CD4-positive, alpha-beta T cell treated with Interleukin-1 beta for 1 hour (primary cell): Measurements from ENCODE around the gene STOM.

ENCODE experiments used
- DNase-seq, 2 donors: peaks; one replicate each; pipeline ENCODE4 v3.0.0-alpha.2; 2020 to 2022

The STOM gene

DNA sequence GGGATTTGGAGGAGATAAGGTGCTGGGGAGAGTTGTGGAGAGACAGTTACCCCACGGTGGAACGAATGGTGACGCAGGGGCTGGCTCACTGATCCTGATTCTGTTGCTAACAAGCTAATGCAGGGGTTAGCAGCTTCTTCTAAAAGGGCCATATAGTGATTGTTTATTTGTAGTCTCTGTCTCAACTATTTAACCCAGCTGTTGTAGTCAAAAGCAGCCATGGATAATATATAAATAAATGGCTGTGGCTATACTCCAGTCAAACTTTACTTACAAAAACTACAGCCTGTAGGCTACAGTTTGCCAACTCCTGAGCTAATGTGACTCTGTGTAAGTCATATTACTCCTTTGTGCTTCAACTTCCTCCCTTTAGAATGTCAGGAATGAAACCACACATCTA lies 21.8 kb downstream of the STOM start:
- DNase-seq: no peak

DNA sequence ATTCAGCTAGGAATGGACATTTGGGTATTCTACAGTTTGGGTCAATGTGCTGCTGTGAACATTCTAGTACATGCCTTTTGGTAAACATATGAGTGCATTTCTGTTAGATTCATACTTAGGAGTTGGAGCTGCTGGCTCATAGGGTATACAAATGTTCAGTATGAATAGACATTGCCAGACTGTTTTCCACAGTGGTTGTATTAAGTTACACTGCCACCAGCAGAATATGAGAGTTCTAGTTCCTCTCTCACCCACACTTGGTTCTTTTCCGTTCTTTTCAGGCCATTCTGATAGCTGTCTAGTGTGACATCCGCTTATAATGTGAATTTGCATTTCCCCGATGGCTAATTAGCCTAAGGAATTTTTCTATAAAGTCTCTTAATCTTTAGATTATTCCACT lies 25.0 kb downstream of the STOM start:
- DNase-seq: no peak

DNA sequence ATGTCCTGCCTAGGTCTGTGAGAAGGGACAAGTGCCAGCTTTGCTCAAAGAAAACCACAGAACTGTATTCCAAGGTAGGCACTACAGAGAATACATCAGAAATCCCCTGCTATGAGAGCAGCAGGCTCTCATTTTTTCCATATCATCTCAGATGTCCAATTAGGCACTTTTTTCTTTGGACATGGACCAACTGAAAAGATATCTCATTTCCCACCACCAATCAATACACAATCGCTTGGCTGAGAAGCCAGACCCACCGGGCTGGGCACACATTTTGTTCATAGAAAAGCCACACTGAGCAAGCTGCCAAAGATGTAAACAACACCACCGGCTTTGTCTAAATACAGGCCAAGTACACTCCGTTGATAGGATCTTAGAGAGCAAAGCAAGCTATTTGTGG lies 25.9 kb downstream of the STOM start:
- DNase-seq: no peak

DNA sequence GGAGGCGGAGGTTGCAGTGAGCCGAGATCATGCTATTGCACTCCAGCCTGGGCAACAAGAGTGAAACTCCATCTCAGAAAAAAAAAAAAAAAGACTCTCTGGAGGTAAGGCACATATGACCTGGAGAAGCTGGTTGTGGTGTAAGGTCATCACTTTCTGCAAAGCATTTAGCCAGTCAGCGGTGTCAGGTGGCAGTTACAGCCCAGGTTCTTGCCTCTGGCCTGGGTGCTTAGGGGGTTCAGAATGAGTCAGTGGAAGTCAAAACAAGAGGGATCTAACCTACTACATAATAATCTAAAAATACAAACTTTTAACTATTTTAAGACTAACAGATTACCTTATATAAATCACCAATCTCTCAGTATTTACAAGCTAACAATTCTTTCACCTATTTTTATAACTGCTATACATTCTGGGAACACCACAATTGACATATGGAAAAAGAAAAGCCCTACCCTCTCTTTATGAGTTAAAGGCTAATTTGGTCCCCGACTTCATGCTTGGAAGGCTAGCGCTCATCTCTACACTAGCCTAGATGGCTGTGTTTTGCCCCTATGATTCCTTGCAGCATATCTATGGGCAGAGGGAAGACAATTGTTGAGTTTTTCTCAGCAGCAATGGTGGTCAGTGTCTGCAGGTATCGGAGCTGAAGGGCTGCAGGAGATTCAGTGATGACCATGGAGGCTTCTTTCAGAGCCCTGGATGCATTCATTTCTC lies 29.2 kb downstream of the STOM start:
- DNase-seq: no peak

DNA sequence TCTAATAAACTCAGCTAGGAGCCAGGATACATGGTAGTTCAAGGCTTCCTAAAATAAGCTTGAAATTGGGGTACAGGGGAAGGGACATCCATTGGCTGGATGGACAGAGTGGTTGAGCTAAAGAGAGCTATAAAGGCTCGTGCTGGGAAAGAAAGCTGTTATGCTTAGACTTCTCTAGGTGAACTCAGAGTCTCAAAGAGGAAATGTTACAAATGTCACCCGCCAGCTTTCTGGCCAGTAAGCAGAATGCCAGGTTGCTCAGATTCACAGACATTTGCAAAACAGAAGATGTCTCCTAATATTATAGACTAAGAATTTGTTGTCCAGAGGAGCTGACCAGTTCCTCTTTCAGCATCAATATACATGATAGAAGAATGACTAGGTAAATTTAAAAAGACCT lies 30.6 kb downstream of the STOM start:
- no peak for DNase-seq

DNA sequence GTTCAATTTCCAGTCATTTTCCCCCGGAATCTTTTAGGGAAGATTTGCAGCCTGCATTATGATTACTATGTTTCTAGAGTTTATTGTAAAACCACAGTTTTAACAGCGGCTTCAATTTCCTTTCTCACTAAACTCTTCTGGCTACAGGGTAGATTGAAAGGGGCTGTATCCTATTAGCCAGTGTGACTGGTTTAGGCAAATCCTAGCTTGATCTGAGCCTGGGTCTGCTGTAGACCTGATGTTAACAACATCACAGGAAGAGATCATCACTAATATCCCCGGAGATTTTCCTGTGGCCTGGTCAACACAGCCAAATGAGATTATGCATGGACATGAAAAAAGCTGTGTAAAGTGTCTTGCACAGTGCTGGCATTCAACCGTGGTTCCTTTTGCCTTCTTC lies 33.4 kb downstream of the STOM start:
- no peak for DNase-seq

DNA sequence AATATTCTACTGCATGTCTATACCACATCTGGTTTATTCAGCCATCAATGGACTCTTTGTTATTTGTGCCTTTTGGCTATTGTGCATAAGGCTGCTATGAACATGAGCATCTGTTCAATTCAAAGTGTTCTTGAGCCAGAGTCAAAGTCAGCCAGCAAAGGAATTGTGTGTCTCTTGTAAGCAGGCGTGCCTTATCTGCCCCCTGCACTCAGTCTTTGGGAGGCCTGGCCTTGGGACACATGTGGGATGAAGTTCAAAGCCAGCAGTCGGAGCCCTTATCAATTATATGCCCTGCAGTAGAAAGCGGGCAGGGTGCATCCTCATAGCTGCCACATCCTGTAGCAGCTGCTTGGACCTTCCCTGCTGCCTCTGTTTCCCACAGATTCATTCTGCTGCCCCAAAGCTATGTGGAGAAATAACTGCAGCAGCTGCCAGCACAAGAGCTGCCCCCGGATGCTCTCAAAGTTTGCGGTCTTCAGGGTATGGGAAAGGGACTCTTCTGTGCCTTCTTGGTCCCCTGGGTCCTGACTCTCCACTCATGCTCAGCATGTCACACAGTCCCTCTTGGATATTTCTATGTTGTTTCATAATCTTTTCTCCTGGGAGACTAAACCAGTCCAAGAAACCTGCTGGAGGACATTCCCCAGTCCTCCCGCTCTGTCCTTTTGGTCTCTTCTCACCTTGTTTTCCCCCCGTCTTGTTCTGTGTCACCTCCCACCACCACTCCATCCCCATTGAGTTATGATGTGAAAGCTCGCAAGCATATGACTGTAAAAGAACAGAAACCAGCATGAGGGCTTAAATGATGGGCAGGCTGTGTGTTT lies 35.9 kb downstream of the STOM start:
- no peak for DNase-seq

DNA sequence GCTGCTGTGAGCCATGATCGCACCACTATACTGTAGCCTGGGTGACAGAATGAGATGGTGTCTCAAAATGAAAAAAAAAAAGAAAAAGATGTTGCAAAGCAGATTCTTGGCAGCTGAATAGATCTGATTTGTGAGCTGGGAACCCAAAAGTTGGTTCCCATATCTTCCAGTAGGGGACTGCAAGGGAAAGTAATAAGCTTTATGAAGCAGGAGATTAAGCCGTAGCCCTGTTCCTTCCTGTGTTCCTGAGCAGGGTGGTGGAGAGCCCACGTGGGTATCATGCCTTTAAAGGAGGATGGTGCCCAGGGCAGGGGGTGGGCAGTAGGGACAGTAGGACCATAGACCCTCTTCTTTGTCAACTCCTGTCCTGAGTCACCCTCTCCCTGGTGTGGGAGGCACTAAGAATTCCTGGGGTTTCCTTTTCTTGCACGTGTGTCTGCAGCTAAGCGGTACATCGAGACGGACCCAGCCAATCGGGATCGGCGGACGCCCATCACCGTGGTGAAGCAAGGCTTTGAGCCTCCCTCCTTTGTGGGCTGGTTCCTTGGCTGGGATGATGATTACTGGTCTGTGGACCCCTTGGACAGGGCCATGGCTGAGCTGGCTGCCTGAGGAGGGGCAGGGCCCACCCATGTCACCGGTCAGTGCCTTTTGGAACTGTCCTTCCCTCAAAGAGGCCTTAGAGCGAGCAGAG lies 37.9 kb downstream of the STOM start:
- DNase-seq: no peak

DNA sequence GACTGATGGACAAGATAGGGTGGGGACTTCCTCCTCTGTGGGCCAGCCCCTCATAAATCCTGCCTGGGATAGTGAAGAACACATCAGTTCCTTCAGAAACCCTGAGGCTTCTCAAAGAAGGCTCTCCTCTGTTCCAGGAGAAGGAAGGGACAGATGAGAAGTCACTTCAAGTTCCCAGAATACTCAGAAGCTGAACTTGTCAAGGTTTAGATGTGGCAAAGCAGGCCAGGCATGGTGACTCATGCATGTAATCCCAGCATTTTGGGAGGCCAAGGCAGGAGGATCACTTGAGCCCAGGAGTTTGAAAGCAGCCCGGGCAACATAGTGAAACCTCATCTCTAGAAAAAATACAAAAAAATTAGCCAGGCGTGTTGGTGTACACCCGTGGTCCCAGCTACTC lies 38.5 kb downstream of the STOM start:
- no peak for DNase-seq

DNA sequence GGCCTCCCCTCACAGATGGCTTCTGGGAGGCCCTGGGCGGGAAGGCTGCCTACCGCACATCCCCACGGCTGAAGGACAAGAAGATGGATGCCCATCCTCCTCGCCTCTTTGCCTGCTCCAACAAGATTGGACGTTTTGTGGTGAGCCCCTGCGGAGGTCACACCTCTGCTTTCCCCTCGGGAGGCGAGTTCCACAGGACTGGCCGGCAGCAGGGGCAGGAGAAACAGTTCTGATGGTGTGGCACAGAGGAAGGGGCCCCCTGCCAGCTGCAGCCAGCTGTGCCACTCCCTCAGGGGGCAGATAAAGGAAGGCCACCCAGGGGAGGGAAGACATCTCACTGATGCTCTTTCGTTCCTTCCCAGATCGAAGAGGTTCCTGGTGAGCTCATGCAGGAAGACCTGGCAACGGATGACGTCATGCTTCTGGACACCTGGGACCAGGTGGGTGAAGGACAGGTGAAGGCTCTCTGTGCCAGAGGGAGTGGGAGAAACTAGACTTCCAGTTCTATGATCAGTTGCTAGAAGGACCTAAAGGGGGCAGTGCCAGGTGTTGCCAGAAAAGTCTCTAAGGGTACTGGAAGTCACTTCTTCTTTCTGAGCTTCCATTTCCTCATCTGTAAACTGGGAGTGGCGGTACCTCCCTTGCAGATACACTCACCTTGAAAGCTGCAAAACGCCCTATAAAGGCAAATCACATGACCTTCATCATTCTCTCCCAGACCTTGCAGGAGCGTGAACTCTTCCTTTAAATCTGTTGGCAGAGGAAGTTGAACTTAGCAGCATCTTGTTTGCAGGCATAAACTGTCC lies 41.0 kb downstream of the STOM start:
- no peak for DNase-seq

DNA sequence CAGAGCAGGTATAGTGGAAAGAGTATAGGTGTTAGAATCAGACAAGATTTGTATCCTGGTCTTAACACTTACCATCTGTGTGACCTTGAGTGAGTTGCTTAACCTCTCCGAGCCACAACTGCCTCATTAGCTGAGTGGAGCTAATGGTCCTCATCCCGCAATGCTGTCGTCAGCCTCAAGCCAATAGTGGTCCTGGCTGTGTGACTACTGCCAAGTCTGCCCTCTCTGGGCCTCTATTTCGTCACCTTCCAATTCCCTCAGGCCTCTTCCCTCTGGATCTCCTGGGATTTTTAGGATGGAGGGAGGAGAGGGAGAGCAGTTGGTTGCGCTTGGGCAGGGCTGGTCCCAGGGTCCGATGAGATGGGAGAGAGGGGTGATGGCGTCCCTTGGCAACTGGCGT lies 41.6 kb downstream of the STOM start:
- DNase-seq: no peak

DNA sequence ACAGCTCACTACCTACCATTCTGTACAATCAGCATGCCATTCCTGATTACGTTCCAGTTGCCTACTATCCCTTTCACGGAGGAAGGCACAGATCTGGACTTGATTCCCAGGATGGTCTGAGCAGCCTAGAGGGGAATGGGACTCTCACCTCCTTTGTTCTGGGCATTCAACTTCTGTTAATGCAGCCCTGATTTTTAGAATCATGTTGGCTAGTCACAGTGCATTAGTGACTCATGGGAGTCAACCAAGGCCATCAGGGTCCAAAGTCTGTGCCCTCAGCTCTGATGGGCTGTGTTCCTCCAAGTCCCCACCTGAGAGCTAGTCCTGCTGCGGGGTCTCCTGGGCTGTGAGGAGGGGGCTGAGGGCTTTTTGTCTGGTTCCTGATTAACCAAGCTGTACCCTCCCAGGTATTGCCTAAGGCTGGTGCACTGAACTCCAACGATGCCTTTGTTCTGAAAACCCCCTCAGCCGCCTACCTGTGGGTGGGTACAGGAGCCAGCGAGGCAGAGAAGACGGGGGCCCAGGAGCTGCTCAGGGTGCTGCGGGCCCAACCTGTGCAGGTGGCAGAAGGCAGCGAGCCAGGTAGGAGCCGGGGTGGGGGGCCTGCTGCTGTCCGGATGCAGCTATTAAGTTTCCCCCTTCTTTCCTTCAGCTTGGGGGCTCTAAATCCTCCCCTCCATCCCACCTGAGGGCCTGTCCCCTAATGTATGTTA lies 43.0 kb downstream of the STOM start:
- no peak for DNase-seq

DNA sequence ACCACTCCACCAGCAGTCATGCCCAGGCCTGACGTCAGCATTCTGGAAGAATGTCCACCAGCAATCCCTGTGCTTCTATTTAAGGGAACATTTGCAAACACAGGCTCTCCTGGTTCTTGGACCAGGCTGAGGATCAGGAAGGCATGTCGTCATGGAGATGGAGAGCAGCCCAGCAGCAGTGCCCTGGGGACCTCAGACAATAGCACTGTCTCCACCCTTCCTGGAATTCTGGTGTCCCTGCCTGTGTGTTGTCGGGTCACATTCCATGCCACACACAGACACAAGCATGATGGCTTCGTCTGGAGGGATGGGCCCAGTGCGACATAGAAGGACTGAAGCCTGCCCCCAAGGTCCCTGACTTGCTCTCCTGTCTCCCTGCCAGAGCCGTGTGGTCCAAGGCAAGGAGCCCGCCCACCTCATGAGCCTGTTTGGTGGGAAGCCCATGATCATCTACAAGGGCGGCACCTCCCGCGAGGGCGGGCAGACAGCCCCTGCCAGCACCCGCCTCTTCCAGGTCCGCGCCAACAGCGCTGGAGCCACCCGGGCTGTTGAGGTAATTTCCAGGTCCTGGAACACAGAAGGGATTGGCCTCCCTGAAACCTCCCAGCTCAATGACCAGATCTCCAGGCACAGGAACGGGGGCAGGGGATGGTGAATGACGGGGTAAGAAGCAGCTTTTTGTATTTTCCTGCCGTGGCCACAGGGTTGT lies 43.8 kb downstream of the STOM start:
- DNase-seq: no peak

DNA sequence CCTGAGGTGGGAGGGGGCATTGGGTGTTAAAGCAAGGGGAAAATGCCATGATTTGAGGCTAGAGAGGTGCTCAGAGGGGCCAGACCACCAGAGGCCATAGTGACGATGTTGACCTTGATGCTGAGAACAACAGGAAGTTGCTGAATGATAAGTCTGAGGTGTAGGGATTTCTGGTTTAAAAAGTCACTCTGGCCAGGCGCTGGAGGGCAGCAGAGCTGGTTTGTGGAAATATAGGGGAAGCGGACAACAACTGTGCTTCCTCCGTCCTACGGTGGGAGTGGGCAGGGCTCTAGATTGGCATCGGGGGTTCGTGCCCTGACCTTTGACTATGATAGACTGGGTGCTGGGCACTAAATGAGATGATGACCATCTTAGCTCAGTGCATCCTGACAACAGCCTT lies 44.7 kb downstream of the STOM start:
- no peak for DNase-seq

DNA sequence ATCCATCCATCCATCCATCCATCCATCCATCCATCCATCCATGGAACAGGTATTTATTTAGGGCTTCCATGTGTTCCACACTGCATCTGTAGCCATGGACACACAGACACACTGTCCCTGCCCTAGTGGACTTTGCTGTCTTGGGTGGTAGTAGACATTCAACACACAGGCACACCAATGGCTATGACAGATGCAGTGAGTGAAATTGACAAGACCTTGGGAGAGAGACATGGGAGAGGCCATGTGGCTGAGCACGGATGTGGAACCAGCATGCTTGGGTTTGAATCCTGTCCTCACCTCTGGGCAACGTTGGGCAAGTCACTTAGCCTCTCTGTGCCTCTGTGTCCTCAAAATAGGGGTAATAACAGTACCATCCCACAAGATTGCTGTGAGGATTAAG lies 45.3 kb downstream of the STOM start:
- no peak for DNase-seq

DNA sequence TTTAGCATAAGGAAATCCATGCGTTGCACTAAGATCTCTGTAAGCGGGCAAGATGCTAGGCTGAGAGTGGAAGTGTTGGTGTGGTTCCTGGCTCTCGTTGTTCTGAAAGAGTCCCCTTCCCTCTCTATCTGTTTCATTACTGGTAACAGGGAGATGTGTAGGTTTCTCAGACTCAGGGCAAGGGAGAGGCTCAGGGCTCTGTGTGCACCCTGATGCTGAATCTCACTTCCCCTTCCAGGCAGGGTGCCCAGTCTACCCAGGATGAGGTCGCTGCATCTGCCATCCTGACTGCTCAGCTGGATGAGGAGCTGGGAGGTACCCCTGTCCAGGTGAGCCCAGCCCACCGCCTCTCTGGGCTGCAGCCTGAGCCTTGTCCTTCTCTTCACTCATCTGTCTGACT lies 45.7 kb downstream of the STOM start:
- no peak for DNase-seq

DNA sequence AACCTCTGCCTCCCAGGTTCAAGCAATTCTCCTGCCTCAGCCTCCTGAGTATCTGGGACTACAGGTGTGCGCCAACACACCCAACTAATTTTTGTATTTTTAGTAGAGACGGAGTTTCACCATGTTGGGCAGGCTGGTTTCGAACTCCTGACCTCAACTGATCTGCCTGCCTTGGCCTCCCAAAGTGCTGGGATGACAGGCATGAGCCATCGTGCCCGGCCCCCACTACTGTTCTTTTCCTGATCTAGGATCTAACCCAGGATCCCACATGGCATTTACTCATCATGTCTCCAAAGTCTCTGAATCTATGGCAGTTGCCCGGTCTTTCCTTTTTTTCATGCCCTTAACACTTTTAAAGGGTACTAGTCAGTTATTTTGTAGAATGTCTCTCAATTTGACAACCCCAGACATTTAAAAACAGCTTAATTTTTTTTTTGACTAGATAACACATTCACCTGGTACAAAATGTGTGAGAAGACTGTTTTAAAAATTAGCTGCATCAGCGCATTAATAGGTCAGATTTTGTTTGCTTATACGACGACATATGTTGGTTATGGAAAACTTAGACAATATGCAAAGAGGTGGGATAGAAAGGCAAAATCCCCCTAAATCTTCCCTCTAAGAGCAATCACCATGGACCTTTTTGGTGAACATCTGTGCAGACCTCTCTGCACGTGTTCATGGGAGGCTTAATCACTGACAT lies 46.5 kb downstream of the STOM start:
- DNase-seq: no peak

DNA sequence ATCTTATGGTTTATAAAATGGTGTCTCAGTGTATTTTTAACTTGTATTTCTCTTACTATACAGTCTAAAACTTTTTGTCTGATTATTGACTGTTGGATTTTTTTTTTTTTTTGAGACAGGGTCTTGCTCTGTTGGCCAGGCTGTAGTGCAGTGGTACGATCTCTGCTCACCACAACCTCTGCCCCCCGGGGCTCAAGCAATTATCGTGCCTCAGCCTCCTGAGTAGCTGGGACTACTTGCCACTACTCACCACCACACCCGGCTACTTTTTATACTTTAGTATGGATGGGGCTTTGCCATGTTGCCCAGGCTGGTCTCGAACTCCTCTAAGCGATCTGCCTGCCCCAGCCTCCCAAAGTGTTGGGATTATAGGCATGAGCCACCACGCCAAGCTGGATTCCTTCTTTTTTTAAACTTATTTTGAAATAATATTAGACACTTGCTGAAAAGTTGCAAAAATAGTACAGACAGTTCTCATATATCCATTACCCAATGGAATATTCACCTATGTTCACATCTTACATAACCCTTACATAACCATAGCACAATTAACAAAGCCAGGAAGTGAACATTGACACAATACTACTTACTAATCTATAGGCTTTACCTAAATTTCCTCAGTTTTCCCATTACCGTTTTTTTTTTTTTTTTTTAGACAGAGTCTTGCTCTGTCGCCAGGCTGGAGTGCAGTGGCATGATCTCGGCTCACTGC lies 47.2 kb downstream of the STOM start:
- DNase-seq: no peak

DNA sequence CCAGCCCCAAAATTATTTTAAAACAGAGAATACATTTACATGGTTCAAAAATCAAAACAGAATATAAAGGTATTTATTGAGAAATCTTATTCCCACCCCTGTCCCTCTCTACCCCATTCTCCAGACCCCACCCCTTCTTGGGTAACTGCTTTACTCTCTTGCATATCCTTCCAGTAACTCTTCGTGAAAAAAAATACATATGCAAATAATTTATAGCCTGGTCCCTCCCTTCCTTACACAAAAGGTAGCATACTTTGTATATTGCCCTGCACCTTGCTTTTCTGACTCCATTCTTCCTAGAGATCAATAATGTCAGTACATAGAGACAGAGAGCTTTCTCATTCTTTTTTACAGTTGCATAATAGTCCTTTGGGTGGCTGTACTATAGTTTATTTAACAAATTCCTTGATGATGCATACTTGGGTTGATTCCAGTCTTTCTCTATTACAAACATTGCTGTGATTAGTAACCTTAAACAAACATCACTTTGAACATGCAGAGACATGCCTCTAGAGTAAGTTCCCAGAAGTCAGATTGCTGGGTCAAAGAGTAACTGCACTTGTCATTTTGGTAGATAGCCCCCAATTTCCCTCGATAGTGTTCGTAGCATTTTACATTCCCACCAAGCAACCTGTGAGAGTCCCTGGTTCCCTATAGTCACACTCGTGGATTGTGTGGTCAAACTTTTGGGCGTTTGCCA lies 47.9 kb downstream of the STOM start:
- DNase-seq: no peak

DNA sequence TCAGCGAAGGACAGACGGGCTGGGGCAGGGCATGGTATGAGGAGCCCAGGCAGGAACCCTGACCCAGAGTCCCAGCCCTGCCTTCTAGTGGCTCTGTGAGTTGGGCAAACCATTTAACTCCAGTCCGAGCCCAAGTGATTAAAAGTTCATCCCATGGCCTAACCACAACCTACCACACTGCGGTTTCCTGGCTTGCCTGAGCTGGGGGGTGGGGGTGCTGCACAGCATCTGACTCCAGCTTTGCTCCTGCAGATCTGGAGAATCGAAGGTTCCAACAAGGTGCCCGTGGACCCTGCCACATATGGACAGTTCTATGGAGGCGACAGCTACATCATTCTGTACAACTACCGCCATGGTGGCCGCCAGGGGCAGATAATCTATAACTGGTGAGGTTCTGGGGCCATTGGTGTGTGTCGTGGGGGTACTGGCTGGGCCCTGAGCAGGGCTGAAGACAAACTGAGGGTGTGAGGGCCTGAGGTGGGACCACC lies 49.0 kb downstream of the STOM start:
- peak in 1 of 2 donors; percentile 25 for DNase-seq
